MM.1S (cell line): ENCODE results near the gene TEX50.

Experiments used
- DNase-seq: peaks from one replicate; pipeline ENCODE4 v3.0.0-alpha.2; 2015
- H2AFZ ChIP-seq: fragments of 300-600 bp; sonication (generic); 2 replicates; pipeline ENCODE4 v1.6.0; 2016; ENCODE audit warnings: antibody characterized with exemption, low read length
- H3F3A ChIP-seq: fragments of 300-600 bp; sonication (generic); 2 replicates; pipeline ENCODE4 v1.6.1; 2016; ENCODE audit warnings: mild to moderate bottlenecking, antibody characterized with exemption, low read length, moderate library complexity, mixed read lengths; ENCODE audit not compliant: insufficient read depth
- H3K27ac ChIP-seq: fragments of 300-600 bp; sonication (generic); 2 replicates; pipeline ENCODE4 v1.5.1; 2016; ENCODE audit warnings: mild to moderate bottlenecking, low read length
- H3K27me3 ChIP-seq: fragments of 300-600 bp; sonication (generic); replicated peaks from 2 replicates; pipeline ENCODE4 v1.6.0; 2016; ENCODE audit warnings: low read length; ENCODE audit not compliant: insufficient read depth
- H3K36me3 ChIP-seq: fragments of 300-600 bp; sonication (generic); replicated peaks from 2 replicates; pipeline ENCODE4 v1.6.1; 2016; ENCODE audit warnings: mild to moderate bottlenecking, low read length, mixed read lengths; ENCODE audit not compliant: insufficient read depth
- H3K4me1 ChIP-seq: fragments of 300-600 bp; sonication (generic); 2 replicates; pipeline ENCODE4 v1.6.1; 2016; ENCODE audit warnings: low read length, mixed read lengths
- H3K4me2 ChIP-seq: fragments of 300-600 bp; sonication (generic); 2 replicates; pipeline ENCODE4 v1.6.0; 2016; ENCODE audit warnings: low read depth, low read length
- H3K4me3 ChIP-seq: fragments of 300-600 bp; sonication (generic); 2 replicates; pipeline ENCODE4 v1.5.1; 2016; ENCODE audit warnings: low read length, mixed read lengths
- H3K79me2 ChIP-seq: fragments of 300-600 bp; sonication (generic); 2 replicates; pipeline ENCODE4 v1.6.1; 2016; ENCODE audit warnings: mixed run types, low read length, mixed read lengths
- H3K9ac ChIP-seq: fragments of 300-600 bp; sonication (generic); 2 replicates; pipeline ENCODE4 v1.6.1; 2016; ENCODE audit warnings: low read length, mixed read lengths
- H3K9me2 ChIP-seq: fragments of 300-600 bp; sonication (generic); replicated peaks from 2 replicates; pipeline ENCODE4 v1.6.1; 2016; ENCODE audit warnings: mild to moderate bottlenecking, low read length, mixed read lengths; ENCODE audit not compliant: insufficient read depth
- H3K9me3 ChIP-seq: fragments of 300-600 bp; sonication (generic); replicated peaks from 2 replicates; pipeline ENCODE4 v1.6.1; 2016; ENCODE audit warnings: mild to moderate bottlenecking, low read length, mixed read lengths; ENCODE audit not compliant: insufficient read depth
- H4K20me1 ChIP-seq: fragments of 300-600 bp; sonication (generic); 2 replicates; pipeline ENCODE4 v1.6.1; 2016; ENCODE audit warnings: mild to moderate bottlenecking, low read length, moderate library complexity, mixed read lengths; ENCODE audit not compliant: insufficient read depth
- CTCF ChIP-seq: fragments of 300-600 bp; sonication (generic); IDR thresholded peaks from 2 replicates; pipeline ENCODE4 v1.5.1; 2016; ENCODE audit warnings: antibody characterized with exemption, low read length, mixed read lengths
- EZH2 ChIP-seq: fragments of 300-600 bp; sonication (generic); optimal IDR thresholded peaks from 2 replicates; pipeline ENCODE3; 2017; ENCODE audit warnings: low read depth, mild to moderate bottlenecking, antibody characterized with exemption, low read length, mixed read lengths
- EZH2phosphoT487 ChIP-seq: fragments of 300-600 bp; sonication (generic); IDR thresholded peaks from 2 replicates; pipeline ENCODE4 v1.6.1; 2018; ENCODE audit warnings: antibody characterized with exemption, low read length

TEX50 gene

GRCh38 chr1:173648880-173649605 lies 13.9 kb downstream of the TEX50 start:
- Histone ChIP-seq H4K20me1 (no peaks in the 10 kb centered on the region), H3K27me3 (no peaks in the 10 kb centered on the region), H3K9ac (no peak overlapping the region), H3K4me3 (no peak overlapping the region), H3K9me3 (no peaks in the 10 kb centered on the region), H3K9me2 (no peaks in the 10 kb centered on the region), H3K36me3 (no peaks in the 10 kb centered on the region), H3K27ac (no peak overlapping the region), H3K4me1 (no peaks in the 10 kb centered on the region), H3F3A (no peaks in the 10 kb centered on the region), H3K79me2 (no peaks in the 10 kb centered on the region), H3K4me2 (no peak overlapping the region), H2AFZ (no peak overlapping the region)
- DNase-seq = no peak
- TF ChIP-seq EZH2 = no peak
- no peak for TF ChIP-seq EZH2phosphoT487
- TF ChIP-seq CTCF = no peak

DNA sequence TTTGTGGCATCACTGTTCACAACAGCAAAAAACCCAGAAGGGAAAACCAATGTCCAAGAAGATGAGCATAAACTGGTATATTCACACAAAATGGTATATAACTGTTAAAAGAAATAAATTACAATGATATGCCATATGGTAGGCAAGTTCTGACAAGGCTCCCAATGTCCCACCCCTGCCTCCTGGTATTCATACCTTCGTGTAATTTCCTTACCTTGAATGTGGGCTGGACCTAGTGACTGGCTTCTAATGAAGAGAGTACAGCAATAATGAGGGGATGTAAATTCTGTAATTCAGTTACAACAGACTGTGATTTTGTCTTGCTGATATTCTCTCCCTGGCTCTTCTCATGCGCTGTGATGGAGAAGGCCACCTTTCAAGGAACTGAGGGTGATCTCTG lies 25.2 kb downstream of the TEX50 start:
- no peaks in the 10 kb centered on the region for H4K20me1 ChIP-seq
- TF ChIP-seq EZH2 = no peak
- no peak for TF ChIP-seq EZH2phosphoT487
- TF ChIP-seq CTCF = no peak
- no peak overlapping the region for H3K4me3 ChIP-seq

DNA sequence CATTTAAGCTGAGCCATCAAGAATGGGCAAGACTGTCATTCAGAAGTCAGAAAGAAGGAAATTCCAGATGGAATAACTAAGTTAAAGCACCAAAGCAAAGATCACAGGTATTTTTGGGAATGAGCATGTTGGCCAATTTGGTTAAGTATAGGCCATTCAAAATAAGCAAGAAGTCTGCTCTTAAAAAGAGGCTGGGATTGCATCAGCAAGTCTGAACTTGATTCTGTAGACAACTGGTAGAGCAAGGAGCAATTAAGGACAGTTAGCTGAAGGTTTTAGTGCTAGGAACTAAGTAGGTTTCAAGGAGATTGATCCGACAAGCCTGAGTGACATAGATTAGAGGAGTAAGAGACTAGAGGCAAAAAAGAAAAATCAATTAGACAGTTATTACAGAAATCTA lies 26.1 kb downstream of the TEX50 start:
- H4K20me1 ChIP-seq = no peaks in the 10 kb centered on the region
- no peak overlapping the region for H3K9ac ChIP-seq
- no peaks in the 10 kb centered on the region for H3F3A ChIP-seq
- no peak for TF ChIP-seq CTCF
- TF ChIP-seq EZH2phosphoT487 = no peak
- TF ChIP-seq EZH2 = no peak
- H3K4me3 ChIP-seq = no peak overlapping the region
- no peak for DNase-seq
- H3K4me2 ChIP-seq = no peak overlapping the region
- no peaks in the 10 kb centered on the region for H3K27me3 ChIP-seq
- no peaks in the 10 kb centered on the region for H3K79me2 ChIP-seq
- no peak overlapping the region for H3K27ac ChIP-seq
- no peaks in the 10 kb centered on the region for H3K9me3 ChIP-seq
- H3K4me1 ChIP-seq = no peaks in the 10 kb centered on the region
- no peaks in the 10 kb centered on the region for H3K36me3 ChIP-seq
- H2AFZ ChIP-seq = no peak overlapping the region
- H3K9me2 ChIP-seq = no peaks in the 10 kb centered on the region

More for the DNA sequence above, 25.2 kb downstream of the TEX50 start:
- H3K4me1 ChIP-seq = no peaks in the 10 kb centered on the region
- H3K9me2 ChIP-seq = no peaks in the 10 kb centered on the region
- no peaks in the 10 kb centered on the region for H3F3A ChIP-seq
- H3K9me3 ChIP-seq = no peaks in the 10 kb centered on the region
- no peaks in the 10 kb centered on the region for H3K36me3 ChIP-seq
- H2AFZ ChIP-seq = no peak overlapping the region
- no peak overlapping the region for H3K9ac ChIP-seq
- no peak overlapping the region for H3K4me2 ChIP-seq
- H3K79me2 ChIP-seq = no peaks in the 10 kb centered on the region
- H3K27ac ChIP-seq = no peak overlapping the region
- no peaks in the 10 kb centered on the region for H3K27me3 ChIP-seq
- DNase-seq = no peak
